GM19328 (cell line): ENCODE measurements around the gene GRK3.
"Not testable (repeated sequence)": the region's sequence is repeated elsewhere in the genome, so short reads cannot be mapped to it uniquely, and the experiment has no call there.

ENCODE experiments used
- ATAC-seq: cut with Tn5 transposase; IDR thresholded peaks from one replicate; pipeline ENCODE4 v1.9.1; 2021; ENCODE audit warnings: mild to moderate bottlenecking, moderate library complexity; ENCODE audit not compliant: unreplicated experiment

The GRK3 gene

GRCh38 chr22:25623851-25624250 is 59.4 kb downstream of the GRK3 start:
- ATAC-seq: no peak

- no peak for ATAC-seq
Observed at GRCh38 chr22:25624476-25624875, 60.0 kb downstream of the GRK3 start.

GRCh38 chr22:25625747-25626623 is 61.5 kb downstream of the GRK3 start:
- not testable (repeated sequence) for ATAC-seq

GRCh38 chr22:25626624-25626990 is 62.1 kb downstream of the GRK3 start:
- ATAC-seq: no peak

GRCh38 chr22:25627271-25627852 is 62.9 kb downstream of the GRK3 start:
- ATAC-seq: no peak

- no peak for ATAC-seq
Observed at GRCh38 chr22:25628494-25628893, 64.0 kb downstream of the GRK3 start.

- no peak for ATAC-seq
Observed at GRCh38 chr22:25629613-25630012, 65.1 kb downstream of the GRK3 start.

GRCh38 chr22:25630447-25630846 is 66.0 kb downstream of the GRK3 start:
- ATAC-seq: no peak

- no peak for ATAC-seq
Observed at GRCh38 chr22:25636323-25636722, 71.8 kb downstream of the GRK3 start.

GRCh38 chr22:25637032-25637431 is 72.6 kb downstream of the GRK3 start:
- no peak for ATAC-seq

GRCh38 chr22:25637672-25638071 is 73.2 kb downstream of the GRK3 start:
- ATAC-seq: no peak

GRCh38 chr22:25638638-25639037 is 74.2 kb downstream of the GRK3 start:
- ATAC-seq: no peak

- no peak for ATAC-seq
Observed at GRCh38 chr22:25641650-25642049, 77.2 kb downstream of the GRK3 start.

- no peak for ATAC-seq
Observed at GRCh38 chr22:25643232-25644000, 78.9 kb downstream of the GRK3 start.

GRCh38 chr22:25644122-25644521 is 79.6 kb downstream of the GRK3 start:
- no peak for ATAC-seq

- no peak for ATAC-seq
Observed at GRCh38 chr22:25645266-25645665, 80.8 kb downstream of the GRK3 start.

GRCh38 chr22:25645964-25646363 is 81.5 kb downstream of the GRK3 start:
- no peak for ATAC-seq

- ATAC-seq: no peak
Observed at GRCh38 chr22:25650833-25651232, 86.4 kb downstream of the GRK3 start.

- no peak for ATAC-seq
Observed at GRCh38 chr22:25651332-25652085, 87.0 kb downstream of the GRK3 start.

- no peak for ATAC-seq
Observed at GRCh38 chr22:25654676-25655075, 90.2 kb downstream of the GRK3 start.

- no peak for ATAC-seq
Observed at GRCh38 chr22:25655371-25655935, 91.0 kb downstream of the GRK3 start.
